Stimulated activated CD4-positive, alpha-beta T cell treated with anti-CD3 and anti-CD28 coated beads, Interleukin-15, amount 100 ng/mL, for 48 hours (primary cell): ENCODE results near the gene IL12B.
"Not testable (repeated sequence)": the region's sequence is repeated elsewhere in the genome, so short reads cannot be mapped to it uniquely, and the experiment has no call there.

ENCODE experiments used
- DNase-seq, 2 donors: peaks; one replicate each; pipeline ENCODE4 v3.0.0-alpha.2; 2020; ENCODE audit warnings: low read depth in 2 of 2

The IL12B gene

GRCh38 chr5:159294921-159295320 is 35.4 kb downstream of the IL12B start:
- DNase-seq: no peak

DNA sequence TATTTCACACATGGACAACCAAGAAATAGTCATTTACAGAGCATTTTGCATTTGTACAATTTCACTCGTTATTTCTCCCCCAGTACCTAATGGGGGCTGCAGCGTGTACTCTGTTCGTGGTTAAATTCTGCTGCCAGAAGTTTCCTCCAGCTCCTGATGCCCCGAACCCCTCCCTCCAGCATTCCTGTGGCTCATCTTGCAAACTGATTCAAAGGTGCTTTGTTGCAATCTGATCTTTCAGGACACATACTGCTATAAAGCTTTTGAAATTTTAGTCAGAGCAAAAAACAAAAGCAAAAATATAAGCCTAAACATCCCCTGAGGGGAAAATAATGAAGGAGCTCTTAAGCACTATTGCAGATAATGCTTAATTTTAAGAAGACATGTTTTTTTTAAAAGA is 39.5 kb downstream of the IL12B start:
- DNase-seq: no peak

DNA sequence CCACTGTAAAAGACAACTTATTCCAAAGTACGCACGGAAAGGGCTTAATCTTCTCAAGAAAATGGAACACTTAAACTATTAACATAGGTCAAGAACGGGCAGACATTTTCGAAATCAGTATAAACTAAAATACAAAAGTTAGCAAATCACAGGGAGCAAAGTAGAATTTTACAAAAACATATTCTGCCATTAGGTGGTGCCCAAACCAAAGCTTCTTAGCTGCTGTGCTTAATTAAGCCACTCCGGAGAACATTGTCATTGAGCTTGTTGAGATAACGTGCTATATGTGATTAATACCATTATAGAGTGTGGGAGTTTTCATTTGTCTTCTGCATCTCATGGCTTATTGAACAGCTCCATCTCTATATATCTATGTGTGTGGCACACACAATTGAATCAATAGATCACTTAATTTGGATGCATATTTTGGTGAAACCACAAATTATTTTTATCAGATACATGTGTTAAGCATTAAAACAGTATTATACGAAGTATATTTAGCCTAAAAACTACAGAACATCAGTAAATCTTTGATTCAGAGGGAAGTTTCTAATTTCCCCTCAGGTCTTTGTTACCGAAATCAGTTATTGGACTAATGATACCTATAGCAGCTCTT is 43.8 kb downstream of the IL12B start:
- DNase-seq: no peak

DNA sequence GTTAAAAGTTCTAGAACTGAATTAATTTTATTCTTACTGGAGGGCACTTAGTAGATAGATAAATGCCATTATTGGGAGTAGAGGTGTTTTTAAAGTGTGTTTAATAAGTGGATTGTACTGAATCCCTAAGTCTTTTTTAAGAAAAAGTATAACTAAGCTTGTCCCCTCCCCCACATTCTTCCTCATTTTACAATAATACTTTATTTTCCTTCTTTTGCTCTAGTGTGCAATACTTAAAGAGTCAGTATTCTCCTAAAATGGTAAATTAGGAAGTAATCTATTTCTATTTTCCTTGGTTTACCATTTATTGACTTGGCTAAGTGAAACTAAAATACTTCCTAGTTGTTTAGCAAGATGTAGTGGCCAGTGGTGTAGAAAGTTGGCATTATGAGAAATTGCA is 55.6 kb downstream of the IL12B start:
- DNase-seq: no peak

GRCh38 chr5:159273923-159274322 is 56.4 kb downstream of the IL12B start:
- no peak for DNase-seq

DNA sequence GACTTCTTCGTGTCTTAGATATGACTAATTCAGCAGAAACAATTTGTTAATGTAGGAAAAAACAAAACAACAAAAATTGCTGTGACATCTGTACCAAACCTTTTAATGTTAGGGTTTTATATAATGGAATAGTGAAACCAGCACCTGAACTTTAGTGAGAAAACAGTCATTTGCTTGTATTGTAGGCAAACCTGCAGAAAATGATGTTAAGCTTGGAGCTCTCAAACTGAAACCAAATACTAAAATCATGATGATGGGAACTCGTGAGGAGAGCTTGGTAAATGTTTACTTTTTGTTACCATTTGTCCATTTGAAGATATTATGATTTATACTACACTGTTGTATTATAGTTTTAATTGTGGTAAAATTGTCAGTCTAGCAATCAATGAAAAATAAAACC is 60.6 kb downstream of the IL12B start:
- no peak for DNase-seq

- not testable (repeated sequence) for DNase-seq
Measured at GRCh38 chr5:159266764-159267163, 63.5 kb downstream of the IL12B start.
